Heart right ventricle (tissue), 16 donors: ENCODE results near the gene SLC10A3. TPM values are rescaled to one million over a fixed set of nuclear protein-coding genes. Genes with fewer than 3 reads are reported as not detected.

ENCODE experiments used
- ATAC-seq, 8 donors: fragments of 200-7000 bp; cut with Tn5 transposase; one replicate each; pipeline ENCODE4 v1.9.1; 2020; ENCODE audit warnings: mild to moderate bottlenecking in 8 of 8, moderate library complexity in 8 of 8, moderate number of reproducible peaks in 1 of 8
- DNase-seq, 2 donors: peaks; one replicate each; pipeline ENCODE4 v3.0.0-alpha.2; 2020
- H3K27ac ChIP-seq, 10 donors: fragments of 200-600 bp; sonication (generic) in 2 of 10; one replicate each; pipeline versions ENCODE4 v1.5.0 to v1.8.0; 2020 to 2022; ENCODE audit warnings: mild to moderate bottlenecking in 3 of 10
- H3K27me3 ChIP-seq, 7 donors: fragments of 200-600 bp; one replicate each; pipeline ENCODE4 v1.8.0; 2021 to 2022; ENCODE audit warnings: mild to moderate bottlenecking in 2 of 7
- H3K36me3 ChIP-seq, 9 donors: fragments of 200-600 bp; sonication (generic) in 1 of 9; one replicate each; pipeline versions ENCODE4 v1.5.0 to v1.8.0; 2020 to 2022; ENCODE audit warnings: mild to moderate bottlenecking in 2 of 9
- H3K4me1 ChIP-seq, 9 donors: fragments of 200-600 bp; sonication (generic) in 1 of 9; one replicate each; pipeline versions ENCODE4 v1.5.0 to v1.8.0; 2020 to 2022; ENCODE audit warnings: mild to moderate bottlenecking in 4 of 9
- H3K4me3 ChIP-seq, 10 donors: fragments of 200-600 bp; sonication (generic) in 2 of 10; one replicate each; pipeline versions ENCODE4 v1.5.0 to v1.8.0; 2020 to 2022; ENCODE audit warnings: mild to moderate bottlenecking in 7 of 10, moderate library complexity in 2 of 10
- H3K9me3 ChIP-seq, 11 donors: fragments of 200-600 bp in 10 of 11; sonication (generic) in 2 of 11; one replicate each; pipeline versions ENCODE4 v1.5.0 to v1.8.0; 2013 to 2022; ENCODE audit warnings: mild to moderate bottlenecking in 2 of 11, control low read depth in 1 of 11, moderate library complexity in 1 of 11
- WGBS, 2 donors: extraction: QIAGEN DNeasy Blood & Tissue Kit; methylation state at CpG; one replicate each; pipeline ENCODE4 v1.1.7; 2013; ENCODE audit warnings: inconsistent platforms in 1 of 2; 5-methylcytosine and 5-hydroxymethylcytosine counted together
- intact Hi-C, 10 donors: fragments of 100-400 bp; cut with DNase I; formaldehyde crosslinking; loops; one replicate each; pipeline versions ENCODE4 v1.11.1 to v1.14.2; 2022
- long read RNA-seq, 3 donors: library from polyadenylated mRNA; unstranded; transcript quantifications; one replicate each; pipeline ENCODE4 v2.0.0, GENCODE V29; 2020 to 2021
- polyA plus RNA-seq, 2 donors: library from polyadenylated mRNA; stranded (reverse); fragments of 200-250 nt; gene quantifications; one replicate each; pipeline ENCODE4 v1.2.3, GENCODE V29; 2013
- total RNA-seq, 10 donors: library from RNA; stranded (reverse); fragmentation: NEBNext Ultra II Directional in 3 of 10; extraction: Animal tissue kit (Norgen Biotek cat#: 25700) in 3 of 10; gene quantifications; one replicate each; pipeline versions ENCODE4 v1.2.1 to v1.2.4, GENCODE V29; 2021 to 2023
- TF ChIP-seq, protein P1 (sequence below), 9 donors: fragments of 200-600 bp; sonication (generic) in 2 of 9; IDR thresholded peaks; one replicate each; pipeline versions ENCODE4 v1.5.0 to v1.8.0; 2021 to 2022; ENCODE audit warnings: antibody characterized with exemption in 9 of 9, mild to moderate bottlenecking in 5 of 9, moderate library complexity in 1 of 9
- donor health status: Arrhythmogenic right ventricular cardiomyopathy.
- donor health status: ischemic (EF 13 %, LVEDD 7.1; RV severe dilation, severe dysfunction).
- donor health status: healthy with polysubstance abuse.
- donor health status: DM: no; HTN: yes; CAD: no.
- donor health status: DM: no; HTN: no; CAD: no.
- donor health status: ischemic (EF 25% LVEDD 6.9; RV normal size, moderate dysfunction).
- donor health status: ischemic (EF 25% LVEDD 5.7; RV mildly dilated, moderate dysfunction).
- donor health status: healthy.
- donor health status: DM: yes; HTN: yes; CAD: no.
- donor health status: Ischemic cardiomyopathy.
- donor health status: ischemic (EF 35%, LVEDD 5.7; RV mildly dilated, moderate dysfunction).
- donor health status: nonischemic (EF 11% LVEDD 7.7; RV severe dilation, severe dysfunction).
- donor health status: DM: yes; HTN: yes; CAD: no.
- donor health status: PGD.
- donor health status: ischemic (EF 29% LVEDD 5.4; RV normal size, mild dysfunction).
- donor health status: nonischemic (EF 23%, LVEDD 6.1; RV moderate dilation, normal function).

Gene SLC10A3
- 10 to 100 TPM in 7 of 10 donors, 1 to 10 TPM in 3; 8.7 to 19.8 (median 11.7) TPM for total RNA-seq
- 10 to 100 TPM; 11.9 to 38.1 TPM for polyA plus RNA-seq
- long read RNA-seq, donor 1, transcript SLC10A3-201 (2 exons, 2,161 nt): major isoform, 47 of 54 reads
- long read RNA-seq, donor 1, partial matches to known transcripts: 1 of 54 reads
- long read RNA-seq, donor 1, other reads (novel, unspliced or antisense): 4 of 54 reads
- long read RNA-seq, donor 2, transcript SLC10A3-201 (2 exons, 2,161 nt): major isoform, 44 of 65 reads
- long read RNA-seq, donor 2, partial matches to known transcripts: 20 of 65 reads
- long read RNA-seq, donor 2, other reads (novel, unspliced or antisense): 0 of 65 reads
- long read RNA-seq, donor 3, transcript SLC10A3-201 (2 exons, 2,161 nt): major isoform, 49 of 76 reads
- long read RNA-seq, donor 3, partial matches to known transcripts: 17 of 76 reads
- long read RNA-seq, donor 3, other reads (novel, unspliced or antisense): 5 of 76 reads

GRCh38 chrX:154490414-154491083 lies at the start of gene SLC10A3:
TSS of gene SLC10A3 (minus strand) at chrX:154490629. CDS start at chrX:154488940, 1,689 bp downstream.
- peak; percentile 89 to 95 (median 92) for ATAC-seq
- TF ChIP-seq, protein P1, sequence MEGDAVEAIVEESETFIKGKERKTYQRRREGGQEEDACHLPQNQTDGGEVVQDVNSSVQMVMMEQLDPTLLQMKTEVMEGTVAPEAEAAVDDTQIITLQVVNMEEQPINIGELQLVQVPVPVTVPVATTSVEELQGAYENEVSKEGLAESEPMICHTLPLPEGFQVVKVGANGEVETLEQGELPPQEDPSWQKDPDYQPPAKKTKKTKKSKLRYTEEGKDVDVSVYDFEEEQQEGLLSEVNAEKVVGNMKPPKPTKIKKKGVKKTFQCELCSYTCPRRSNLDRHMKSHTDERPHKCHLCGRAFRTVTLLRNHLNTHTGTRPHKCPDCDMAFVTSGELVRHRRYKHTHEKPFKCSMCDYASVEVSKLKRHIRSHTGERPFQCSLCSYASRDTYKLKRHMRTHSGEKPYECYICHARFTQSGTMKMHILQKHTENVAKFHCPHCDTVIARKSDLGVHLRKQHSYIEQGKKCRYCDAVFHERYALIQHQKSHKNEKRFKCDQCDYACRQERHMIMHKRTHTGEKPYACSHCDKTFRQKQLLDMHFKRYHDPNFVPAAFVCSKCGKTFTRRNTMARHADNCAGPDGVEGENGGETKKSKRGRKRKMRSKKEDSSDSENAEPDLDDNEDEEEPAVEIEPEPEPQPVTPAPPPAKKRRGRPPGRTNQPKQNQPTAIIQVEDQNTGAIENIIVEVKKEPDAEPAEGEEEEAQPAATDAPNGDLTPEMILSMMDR (IDR thresholded peaks at IDR 0.05): peak in 3 of 9 donors; percentile 20 to 31 (median 27)

DNA sequence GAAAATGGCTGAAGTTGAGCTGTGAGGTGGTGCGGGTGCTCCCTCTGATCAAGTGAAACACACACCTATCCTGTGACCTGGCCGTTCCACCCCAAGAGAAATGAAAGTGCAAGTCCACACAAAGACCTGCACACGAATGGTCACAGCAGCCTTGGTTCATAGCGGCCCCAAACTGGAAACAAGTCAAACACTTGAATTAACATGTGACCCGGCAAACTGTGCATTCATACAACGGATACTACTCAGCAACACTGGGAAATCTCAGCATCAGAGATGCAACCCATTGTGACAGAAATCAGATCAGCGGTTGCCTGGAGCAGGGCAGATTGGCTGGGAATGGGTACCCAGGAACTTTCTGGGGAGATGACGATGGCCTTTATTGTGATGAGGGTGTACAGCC lies 48.6 kb upstream of the SLC10A3 start:
- peaks cover 0 to 22% (median 0%) of the 10 kb centered on the region in 9 donors for H3K36me3 ChIP-seq
- no peak for ATAC-seq
- DNase-seq: no peak
- H3K27me3 ChIP-seq: no peaks in the 10 kb centered on the region
- WGBS, 2 donors: 60 to 66% methylated on average over 8 of the region's 8 CpGs
- H3K4me3 ChIP-seq: no peak overlapping the region
- H3K9me3 ChIP-seq: no peaks in the 10 kb centered on the region
- H3K4me1 ChIP-seq: peaks cover 0 to 45% (median 19%) of the 10 kb centered on the region in 9 donors
- TF ChIP-seq, protein P1 (IDR thresholded peaks at IDR 0.05): no peak
- intact Hi-C loops: no loop called here
- H3K27ac ChIP-seq: no peak overlapping the region

More at GRCh38 chrX:154490414-154491083, at the start of gene SLC10A3:
- H3K4me3 ChIP-seq: peak within 1 kb of the TSS; percentile 58 to 86 (median 66)
- H3K4me1 ChIP-seq: peaks cover 0 to 21% (median 11%) of the 10 kb centered on the region in 9 donors
- peaks cover 0 to 5% (median 0%) of the 10 kb centered on the region in 11 donors for H3K9me3 ChIP-seq
- H3K27me3 ChIP-seq: no peaks in the 10 kb centered on the region
- peak; percentile 91 to 93 for DNase-seq
- WGBS, 2 donors: 0 to 1% methylated on average over 19 to 67 of the region's 71 CpGs
- peaks cover 0 to 13% (median 0%) of the 10 kb centered on the region in 9 donors for H3K36me3 ChIP-seq
- intact Hi-C loops: loop anchor here in 3 of 10 donors (1.0 to 2.0 kb wide), 3 partner anchors 25 to 26 kb away; partner anchors contain the start of gene FAM3A (in 2 of the 3)
- H3K27ac ChIP-seq: peak within 1 kb of the TSS; percentile 91 to 97 (median 94)

DNA sequence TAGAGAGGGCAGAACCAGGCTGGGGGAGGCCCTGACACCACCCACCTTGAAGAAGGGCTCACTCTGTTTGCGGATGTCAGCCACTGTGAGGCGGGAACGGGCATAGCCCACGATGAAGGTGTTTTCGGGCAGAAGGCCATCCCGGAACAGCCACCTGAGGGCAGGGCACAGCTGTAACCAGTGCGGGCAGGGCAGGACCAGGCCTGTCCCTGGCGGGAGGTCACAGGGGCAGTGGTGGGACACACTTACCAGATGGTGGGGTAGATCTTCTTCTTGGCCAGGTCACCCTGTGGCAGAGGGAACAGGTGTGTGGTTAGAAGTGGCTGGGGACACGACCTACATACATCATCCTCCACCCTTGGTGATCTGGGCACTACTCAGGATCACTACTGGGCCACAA lies 45.5 kb upstream of the SLC10A3 start:
- WGBS, 2 donors: 91 to 92% methylated on average over 9 of the region's 9 CpGs
- H3K27me3 ChIP-seq: no peaks in the 10 kb centered on the region
- no peak overlapping the region for H3K27ac ChIP-seq
- intact Hi-C loops: loop anchor here in 3 of 10 donors (1.0 to 2.0 kb wide), 2 partner anchors 163 kb away; no protein-coding TSS in a partner anchor
- peaks cover 0 to 14% (median 6%) of the 10 kb centered on the region in 9 donors for H3K4me1 ChIP-seq
- H3K9me3 ChIP-seq: no peaks in the 10 kb centered on the region
- TF ChIP-seq, protein P1 (IDR thresholded peaks at IDR 0.05): no peak
- ATAC-seq (peak in 1 of 8 donors; percentile 2), DNase-seq (no peak)
- H3K36me3 ChIP-seq: peaks cover 0 to 44% (median 0%) of the 10 kb centered on the region in 9 donors
- H3K4me3 ChIP-seq: no peak overlapping the region
